B cell (primary cell): ENCODE data around the gene KRTAP5-8. TPM values are rescaled to one million over a fixed set of nuclear protein-coding genes. Genes with fewer than 3 reads are reported as not detected.
"Not testable (repeated sequence)": the region's sequence is repeated elsewhere in the genome, so short reads cannot be mapped to it uniquely, and the experiment has no call there.

Experiments used
- ATAC-seq: fragments of 200-7000 bp; cut with Tn5 transposase; one replicate; pipeline ENCODE4 v1.10.0; 2021; ENCODE audit warnings: low read depth, mild to moderate bottlenecking, moderate number of reproducible peaks, moderate library complexity
- CTCF ChIA-PET: fragments of 350-600 bp; sonication (Branson Sonifier 250); formaldehyde crosslinking; loops from one replicate; lab custom pipeline; 2021; ENCODE audit warnings: antibody characterized with exemption, inconsistent platforms; lab: Charles Lee
- POLR2A ChIA-PET: fragments of 350-600 bp; sonication (Branson Sonifier 250); formaldehyde crosslinking; loops from one replicate; lab custom pipeline; 2021; ENCODE audit warnings: antibody characterized with exemption; lab: Charles Lee
- DNase-seq: peaks from one replicate; pipeline ENCODE4 v3.0.0; 2013
- H2AFZ ChIP-seq: 2 replicates; pipeline ENCODE4 v1.6.1; 2012; ENCODE audit warnings: mild to moderate bottlenecking, low read depth, low read length; ENCODE audit not compliant: insufficient read depth, poor library complexity, severe bottlenecking
- H3K27ac ChIP-seq, 2 donors: 1 replicate in 1 of 2; 2 replicates in 1 of 2; pipeline ENCODE4 v1.5.1; 2012 to 2013; ENCODE audit warnings: low read length in 2 of 2, mild to moderate bottlenecking in 2 of 2, moderate library complexity in 1 of 2
- H3K27me3 ChIP-seq, 4 experiments: fragments of 200-600 bp in 1 of 4; sonication (generic) in 1 of 4; replicated peaks in 1 of 4; 1 replicate in 2 of 4; 2 replicates in 2 of 4; pipeline versions ENCODE4 v1.6.1 to v1.7.0; 2013 to 2016; ENCODE audit warnings: low read length in 3 of 4, mild to moderate bottlenecking in 2 of 4, mixed read lengths in 1 of 4, moderate library complexity in 1 of 4; ENCODE audit not compliant: insufficient read depth in 4 of 4, control insufficient read depth in 3 of 4; ENCODE audit errors: control extremely low read depth in 1 of 4
- H3K36me3 ChIP-seq, 2 experiments: replicated peaks in 1 of 2; 1 replicate in 1 of 2; 2 replicates in 1 of 2; pipeline versions ENCODE4 v1.6.1 to v1.7.1; 2013; ENCODE audit warnings: low read length in 1 of 2; ENCODE audit not compliant: insufficient read depth in 2 of 2, control insufficient read depth in 1 of 2; ENCODE audit errors: control extremely low read depth in 1 of 2, extremely low read depth in 1 of 2
- H3K4me1 ChIP-seq, 2 donors: fragments of 200-600 bp in 1 of 2; sonication (generic) in 1 of 2; 1 replicate in 1 of 2; 2 replicates in 1 of 2; pipeline versions ENCODE4 v1.5.1 to v1.6.1; 2013 to 2017; ENCODE audit warnings: low read length in 2 of 2; ENCODE audit not compliant: control insufficient read depth in 2 of 2, insufficient read depth in 2 of 2
- H3K4me2 ChIP-seq: replicated peaks from 2 replicates; pipeline ENCODE3; 2012; ENCODE audit warnings: mild to moderate bottlenecking, low read depth, low read length; ENCODE audit not compliant: poor library complexity, severe bottlenecking
- H3K4me3 ChIP-seq, 5 experiments: fragments of 200-600 bp in 1 of 5; sonication (generic) in 1 of 5; 1 replicate in 3 of 5; 2 replicates in 2 of 5; pipeline versions ENCODE4 v1.5.1 to v1.7.0; 2011 to 2016; ENCODE audit warnings: low read length in 4 of 5, mild to moderate bottlenecking in 4 of 5, low read depth in 2 of 5, control low read depth in 1 of 5, moderate library complexity in 1 of 5; ENCODE audit not compliant: insufficient read depth in 1 of 5; ENCODE audit errors: control extremely low read depth in 1 of 5, extremely low read depth in 1 of 5
- H3K79me2 ChIP-seq: fragments of 200-600 bp; sonication (generic); one replicate; pipeline ENCODE4 v1.6.0; 2016; ENCODE audit warnings: low read length; ENCODE audit not compliant: control insufficient read depth, insufficient read depth
- H3K9ac ChIP-seq: fragments of 200-600 bp; sonication (generic); 2 replicates; pipeline ENCODE4 v1.6.1; 2017; ENCODE audit warnings: mild to moderate bottlenecking, low read length, moderate library complexity
- H3K9me3 ChIP-seq, 3 donors: one replicate each; pipeline versions ENCODE4 v1.6.1 to v1.7.1; 2013; ENCODE audit warnings: low read length in 2 of 3; ENCODE audit not compliant: control insufficient read depth in 2 of 3, insufficient read depth in 1 of 3; ENCODE audit errors: control extremely low read depth in 1 of 3
- H4K20me1 ChIP-seq: 2 replicates; pipeline ENCODE4 v1.6.0; 2012; ENCODE audit warnings: mild to moderate bottlenecking, low read length; ENCODE audit not compliant: insufficient read depth, control insufficient read depth, poor library complexity, severe bottlenecking
- H3K27ac Mint-ChIP-seq: one replicate; pipeline ENCODE4 v1.8.0; 2021; ENCODE audit warnings: mixed read lengths
- H3K27me3 Mint-ChIP-seq: one replicate; pipeline ENCODE4 v1.8.0; 2021; ENCODE audit warnings: mixed read lengths
- H3K4me1 Mint-ChIP-seq: one replicate; pipeline ENCODE4 v1.8.0; 2021; ENCODE audit warnings: mixed read lengths
- H3K4me3 Mint-ChIP-seq: one replicate; pipeline ENCODE4 v1.8.0; 2021; ENCODE audit warnings: mixed read lengths
- H3K9me3 Mint-ChIP-seq: one replicate; pipeline ENCODE4 v1.8.0; 2022; ENCODE audit warnings: mixed read lengths; ENCODE audit not compliant: insufficient read depth
- EZH2 ChIP-seq: IDR thresholded peaks from 2 replicates; pipeline ENCODE4 v1.6.1; 2012; ENCODE audit warnings: borderline replicate concordance, low read depth, mild to moderate bottlenecking, moderate library complexity, low read length; ENCODE audit not compliant: insufficient read depth, poor library complexity, severe bottlenecking
- WGBS: methylation state at CpG from one replicate; pipeline ENCODE4 v1.1.5; 2013; ENCODE audit warnings: missing lambda C conversion rate; ENCODE audit not compliant: insufficient coverage; 5-methylcytosine and 5-hydroxymethylcytosine counted together
- intact Hi-C: fragments of 100-400 bp; cut with micrococcal nuclease; formaldehyde crosslinking; loops from one replicate; pipeline ENCODE4 v1.10.0; 2022
- polyA plus RNA-seq: library from polyadenylated mRNA; depleted of rRNA; stranded (reverse); fragments of >200 nt; gene quantifications from 2 replicates; pipeline ENCODE4 v1.2.3, GENCODE V29; 2012
- total RNA-seq, 2 donors: library from RNA; stranded (reverse); fragments of 120-200 nt in 1 of 2; gene quantifications; 1 replicate in 1 of 2; 2 replicates in 1 of 2; pipeline versions ENCODE4 v1.2.3 to v1.2.4, GENCODE V29; 2013 to 2022
- TF ChIP-seq, protein P1 (sequence below): fragments of 200-600 bp; IDR thresholded peaks from one replicate; pipeline ENCODE4 v1.8.0; 2022; ENCODE audit warnings: antibody characterized with exemption, mild to moderate bottlenecking

KRTAP5-8 gene
- total and polyA plus RNA-seq, 2 donors (not counting 1 experiment from before 2014, with no cell fraction given), result 0.10 to 0.49 TPM

DNA sequence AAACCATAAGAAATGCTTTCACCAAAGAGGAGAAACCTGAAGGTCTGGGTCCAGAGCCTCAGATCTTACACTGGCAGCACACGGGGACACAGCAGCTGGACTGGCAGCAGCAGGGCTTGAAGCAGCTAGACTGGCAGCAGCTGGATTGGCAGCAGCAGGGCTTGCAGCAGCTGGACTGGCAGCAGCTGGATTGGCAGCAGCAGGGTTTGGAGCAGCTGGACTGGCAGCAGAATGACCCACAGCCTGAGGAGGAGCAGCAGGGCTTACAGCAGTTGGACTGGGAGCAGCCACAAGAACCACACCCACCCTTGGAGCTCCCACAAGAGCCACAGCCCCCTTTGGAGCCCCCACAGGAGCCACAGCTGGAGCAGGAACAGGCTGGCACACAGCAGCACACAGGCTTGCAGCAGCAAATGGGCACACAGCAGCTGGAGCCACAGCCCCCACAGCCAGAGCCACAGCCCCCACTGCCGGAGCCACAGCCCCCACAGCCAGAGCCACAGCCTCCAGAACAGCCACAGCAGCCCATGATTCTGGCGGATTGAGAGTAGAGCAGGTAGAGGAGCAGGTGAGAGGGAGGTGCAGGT is 44.6 kb downstream of the KRTAP5-8 start, which contains the start of gene KRTAP5-11:
Gene KRTAP5-11, minus strand, starts transcription at position 567 of the 587 bp plus-strand sequence. Its CDS starts 38 bp downstream, at position 529.
- CTCF ChIA-PET, result no interaction called here
- Mint-ChIP-seq H3K9me3 (no peaks in the 10 kb centered on the region), H3K4me3 (no peak within 1 kb of the TSS), H3K27me3 (peaks cover 33% of the 10 kb centered on the region), H3K4me1 (peaks cover 3% of the 10 kb centered on the region), H3K27ac (no peak within 1 kb of the TSS)
- H3K36me3 ChIP-seq, result no peaks in the 10 kb centered on the region
- H3K27ac ChIP-seq, result no peak within 1 kb of the TSS
- POLR2A ChIA-PET, result no interaction called here
- no peak within 1 kb of the TSS for H3K4me3 ChIP-seq
- DNase-seq, result no peak
- peaks cover 0 to 2% of the 10 kb centered on the region in 2 donors for H3K4me1 ChIP-seq
- TF ChIP-seq, protein P1, sequence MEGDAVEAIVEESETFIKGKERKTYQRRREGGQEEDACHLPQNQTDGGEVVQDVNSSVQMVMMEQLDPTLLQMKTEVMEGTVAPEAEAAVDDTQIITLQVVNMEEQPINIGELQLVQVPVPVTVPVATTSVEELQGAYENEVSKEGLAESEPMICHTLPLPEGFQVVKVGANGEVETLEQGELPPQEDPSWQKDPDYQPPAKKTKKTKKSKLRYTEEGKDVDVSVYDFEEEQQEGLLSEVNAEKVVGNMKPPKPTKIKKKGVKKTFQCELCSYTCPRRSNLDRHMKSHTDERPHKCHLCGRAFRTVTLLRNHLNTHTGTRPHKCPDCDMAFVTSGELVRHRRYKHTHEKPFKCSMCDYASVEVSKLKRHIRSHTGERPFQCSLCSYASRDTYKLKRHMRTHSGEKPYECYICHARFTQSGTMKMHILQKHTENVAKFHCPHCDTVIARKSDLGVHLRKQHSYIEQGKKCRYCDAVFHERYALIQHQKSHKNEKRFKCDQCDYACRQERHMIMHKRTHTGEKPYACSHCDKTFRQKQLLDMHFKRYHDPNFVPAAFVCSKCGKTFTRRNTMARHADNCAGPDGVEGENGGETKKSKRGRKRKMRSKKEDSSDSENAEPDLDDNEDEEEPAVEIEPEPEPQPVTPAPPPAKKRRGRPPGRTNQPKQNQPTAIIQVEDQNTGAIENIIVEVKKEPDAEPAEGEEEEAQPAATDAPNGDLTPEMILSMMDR, result no peak
- TF ChIP-seq EZH2, result no peak
- H3K9me3 ChIP-seq, result no peaks in the 10 kb centered on the region
- no peak for ATAC-seq
- 78% methylated on average over 1 of the region's 3 CpGs for WGBS
- no peaks in the 10 kb centered on the region for H4K20me1 ChIP-seq
- H3K9ac ChIP-seq, result no peak within 1 kb of the TSS
- intact Hi-C loops, result no loop called here
- peaks cover 0 to 12% (median 0%) of the 10 kb centered on the region in 4 experiments for H3K27me3 ChIP-seq
- H3K79me2 ChIP-seq, result no peaks in the 10 kb centered on the region
- no peak within 1 kb of the TSS for H3K4me2 ChIP-seq
- H2AFZ ChIP-seq, result no peak within 1 kb of the TSS

DNA sequence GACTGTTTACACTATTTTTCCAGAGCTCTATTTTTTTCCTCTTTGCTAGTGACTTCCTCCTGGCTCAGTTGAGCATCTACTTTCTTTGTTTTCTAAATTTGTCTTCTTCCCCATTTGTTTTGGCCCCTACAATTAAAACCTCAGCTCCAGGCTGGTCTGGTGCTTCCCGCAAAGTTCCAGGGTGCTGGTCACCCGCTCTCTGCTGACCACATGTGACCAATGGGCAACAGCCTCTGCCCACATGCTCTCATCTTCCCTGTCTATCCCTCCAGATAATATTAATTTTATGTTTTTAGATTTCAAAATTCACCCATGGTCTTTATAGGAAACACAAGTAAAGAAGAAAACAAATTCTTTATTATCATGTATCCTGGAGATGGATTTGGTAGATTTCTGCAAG is 45.1 kb downstream of the KRTAP5-8 start:
- H3K4me3 ChIP-seq, H3K9me3 ChIP-seq, H3K27ac ChIP-seq, H3K4me1 ChIP-seq, H3K4me3 Mint-ChIP-seq, H3K4me1 Mint-ChIP-seq, H3K36me3 ChIP-seq, H2AFZ ChIP-seq, CTCF ChIA-PET, ATAC-seq, DNase-seq, H4K20me1 ChIP-seq, H3K9me3 Mint-ChIP-seq, intact Hi-C loops, H3K9ac ChIP-seq, H3K79me2 ChIP-seq, H3K4me2 ChIP-seq, H3K27ac Mint-ChIP-seq, POLR2A ChIA-PET: not testable (repeated sequence)
- H3K27me3 ChIP-seq, result peaks cover 0 to 12% (median 0%) of the 10 kb centered on the region in 4 experiments
- WGBS, result 67% methylated on average over 1 of the region's 2 CpGs
- H3K27me3 Mint-ChIP-seq, result peaks cover 33% of the 10 kb centered on the region

DNA sequence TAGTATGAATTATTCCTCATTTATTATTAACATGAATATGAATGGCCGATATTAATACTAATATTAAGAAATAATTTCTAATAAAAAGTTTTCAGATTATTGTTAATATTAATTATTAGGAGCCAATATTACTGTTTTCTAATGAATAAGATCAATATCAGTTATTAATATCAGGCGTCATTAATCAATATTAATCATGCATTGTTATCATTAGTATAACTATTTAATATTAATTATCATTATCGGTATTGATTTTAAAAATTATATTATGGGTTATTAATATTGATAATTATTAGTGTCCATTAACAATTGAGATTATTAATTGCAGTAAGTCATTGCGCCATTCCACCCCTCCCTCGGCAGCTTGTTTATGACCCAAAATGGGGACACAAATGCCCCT is 47.8 kb downstream of the KRTAP5-8 start:
- H3K4me1 ChIP-seq, H3K4me2 ChIP-seq, H3K36me3 ChIP-seq, H2AFZ ChIP-seq, ATAC-seq, intact Hi-C loops, H3K27ac ChIP-seq, CTCF ChIA-PET, POLR2A ChIA-PET, H3K4me1 Mint-ChIP-seq, H3K27ac Mint-ChIP-seq, DNase-seq, H3K9me3 Mint-ChIP-seq, H3K27me3 ChIP-seq, H3K4me3 Mint-ChIP-seq, H3K9me3 ChIP-seq, H3K79me2 ChIP-seq, H4K20me1 ChIP-seq, H3K9ac ChIP-seq, H3K4me3 ChIP-seq: not testable (repeated sequence)
- WGBS, result no CpG with 5 or more reads among the region's 5 CpGs
- peaks cover 25% of the 10 kb centered on the region for H3K27me3 Mint-ChIP-seq
